ENCODE measurements around the gene RBM14.

DNA sequence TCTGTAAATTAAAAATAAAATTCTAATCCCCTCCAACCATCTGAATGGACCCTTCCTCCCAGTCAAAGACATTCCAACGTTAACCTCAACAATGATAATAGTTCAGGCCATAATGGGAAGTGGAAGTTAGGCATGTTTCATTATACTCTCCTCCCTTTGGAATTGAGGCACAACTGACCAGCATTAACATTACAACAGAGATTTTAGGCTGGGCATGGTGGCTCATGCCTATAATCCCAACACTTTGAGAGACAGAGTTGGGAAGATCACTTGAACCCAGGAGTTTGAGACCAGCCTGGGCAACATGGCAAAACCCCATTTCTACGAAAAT lies 45.6 kb upstream of the RBM14 start:
- TF ChIP-seq, protein P1, sequence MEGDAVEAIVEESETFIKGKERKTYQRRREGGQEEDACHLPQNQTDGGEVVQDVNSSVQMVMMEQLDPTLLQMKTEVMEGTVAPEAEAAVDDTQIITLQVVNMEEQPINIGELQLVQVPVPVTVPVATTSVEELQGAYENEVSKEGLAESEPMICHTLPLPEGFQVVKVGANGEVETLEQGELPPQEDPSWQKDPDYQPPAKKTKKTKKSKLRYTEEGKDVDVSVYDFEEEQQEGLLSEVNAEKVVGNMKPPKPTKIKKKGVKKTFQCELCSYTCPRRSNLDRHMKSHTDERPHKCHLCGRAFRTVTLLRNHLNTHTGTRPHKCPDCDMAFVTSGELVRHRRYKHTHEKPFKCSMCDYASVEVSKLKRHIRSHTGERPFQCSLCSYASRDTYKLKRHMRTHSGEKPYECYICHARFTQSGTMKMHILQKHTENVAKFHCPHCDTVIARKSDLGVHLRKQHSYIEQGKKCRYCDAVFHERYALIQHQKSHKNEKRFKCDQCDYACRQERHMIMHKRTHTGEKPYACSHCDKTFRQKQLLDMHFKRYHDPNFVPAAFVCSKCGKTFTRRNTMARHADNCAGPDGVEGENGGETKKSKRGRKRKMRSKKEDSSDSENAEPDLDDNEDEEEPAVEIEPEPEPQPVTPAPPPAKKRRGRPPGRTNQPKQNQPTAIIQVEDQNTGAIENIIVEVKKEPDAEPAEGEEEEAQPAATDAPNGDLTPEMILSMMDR (IDR thresholded peaks at IDR 0.05; ENCODE audit: low read length): no peak
- TF ChIP-seq EZH2phosphoT487 (IDR thresholded peaks at IDR 0.05; ENCODE audit: low read length) (no peak), EZH2 (optimal IDR thresholded peaks at IDR 0.05; ENCODE audit: low read depth, low read length) (no peak)
